Spleen (tissue), 7 donors: ENCODE results near the gene EVI5L.

Experiments
- CTCF ChIP-seq, 11 experiments: fragments of 200-600 bp in 7 of 11; fragments of 450-650 bp in 4 of 11; sonication (generic) in 4 of 11; IDR thresholded peaks in 8 of 11; conservative IDR thresholded peaks in 3 of 11; 1 replicate in 7 of 11; 2 replicates in 4 of 11; pipeline versions ENCODE4 v1.4.0 to v1.8.0; 2016 to 2021; ENCODE audit warnings: antibody characterized with exemption in 11 of 11, inconsistent platforms in 4 of 11, mild to moderate bottlenecking in 1 of 11
- POLR2A ChIP-seq, 3 donors: fragments of 450-650 bp; IDR thresholded peaks; one replicate each; pipeline ENCODE4 v1.5.1; 2017; ENCODE audit warnings: antibody characterized with exemption in 3 of 3, mild to moderate bottlenecking in 1 of 3
- POLR2AphosphoS5 ChIP-seq, 3 donors: sonication (generic); formaldehyde crosslinking; IDR thresholded peaks; one replicate each; pipeline ENCODE4 v1.5.1; 2017; ENCODE audit warnings: antibody characterized with exemption in 3 of 3
- donor health status: DM: no; HTN: no; CAD: no; lungs with moderate emphysema.
- donor health status: DM: no; HTN: no; CAD: no.
- donor health status: DM: no; HTN: no; CAD: no.

DNA sequence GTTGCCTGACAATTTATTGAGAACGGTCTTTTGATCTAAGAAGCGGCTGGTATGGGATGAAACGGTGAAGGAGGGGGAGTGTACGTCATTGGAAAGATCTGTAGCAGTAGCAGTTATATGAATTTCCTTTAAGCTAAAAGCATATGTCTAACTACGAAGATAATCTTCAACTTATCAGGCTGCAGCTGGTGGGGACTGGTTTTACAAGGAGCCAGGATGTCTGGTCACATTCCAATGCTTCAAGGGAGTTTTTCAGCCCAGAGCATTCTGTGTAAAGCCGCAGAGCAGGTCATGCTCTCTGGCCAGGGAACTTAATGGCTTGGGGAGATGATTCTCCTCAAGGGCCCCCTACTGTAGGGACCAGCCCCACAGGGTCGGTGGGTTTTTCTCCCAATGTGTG is 37.7 kb upstream of the EVI5L start:
- TF ChIP-seq CTCF (IDR thresholded peaks at IDR 0.05 in 8 of 11, conservative IDR thresholded peaks at IDR 0.05 in 3 of 11) (no peak), POLR2A (IDR thresholded peaks at IDR 0.05) (no peak), POLR2AphosphoS5 (IDR thresholded peaks at IDR 0.05) (no peak)
